Upper lobe of left lung (tissue), 6 donors: ENCODE data around the gene KMT2B. TPM values are rescaled to one million over a fixed set of nuclear protein-coding genes. Genes with fewer than 3 reads are reported as not detected.

Source experiments
- ATAC-seq, 2 donors: fragments of 200-7000 bp; cut with Tn5 transposase; one replicate each; pipeline ENCODE4 v1.9.1; 2022; ENCODE audit warnings: mild to moderate bottlenecking in 2 of 2, moderate library complexity in 2 of 2; ENCODE audit not compliant: low FRiP score in 2 of 2
- DNase-seq, 2 donors: peaks; one replicate each; pipeline ENCODE4 v3.0.0-alpha.2; 2019 to 2020
- H3K27ac ChIP-seq, 4 donors: fragments of 200-600 bp; sonication (generic); one replicate each; pipeline ENCODE4 v1.5.1; 2016 to 2019
- H3K27me3 ChIP-seq, 4 donors: fragments of 200-600 bp; sonication (generic); one replicate each; pipeline ENCODE4 v1.5.1; 2017 to 2019
- H3K36me3 ChIP-seq, 4 donors: fragments of 200-600 bp; sonication (generic); one replicate each; pipeline ENCODE4 v1.5.1; 2016 to 2019
- H3K4me1 ChIP-seq, 4 donors: fragments of 200-600 bp; sonication (generic); one replicate each; pipeline ENCODE4 v1.5.1; 2018 to 2019
- H3K4me3 ChIP-seq, 4 donors: fragments of 200-600 bp; sonication (generic); one replicate each; pipeline ENCODE4 v1.5.1; 2017 to 2019; ENCODE audit warnings: mild to moderate bottlenecking in 2 of 4, moderate library complexity in 1 of 4
- H3K9me3 ChIP-seq, 4 donors: fragments of 200-600 bp; sonication (generic); one replicate each; pipeline ENCODE4 v1.5.1; 2018 to 2019
- CTCF ChIP-seq, 6 experiments: fragments of 450-650 bp in 4 of 6; fragments of 200-600 bp in 2 of 6; sonication (generic) in 2 of 6; IDR thresholded peaks; one replicate each; pipeline ENCODE4 v1.5.1; 2016 to 2019; ENCODE audit warnings: antibody characterized with exemption in 6 of 6
- EP300 ChIP-seq, 4 donors: sonication (generic); formaldehyde crosslinking; IDR thresholded peaks; one replicate each; pipeline ENCODE4 v1.5.1; 2017; ENCODE audit warnings: antibody characterized with exemption in 4 of 4, control low read depth in 2 of 4
- POLR2A ChIP-seq, 4 donors: fragments of 450-650 bp; IDR thresholded peaks; one replicate each; pipeline ENCODE4 v1.5.1; 2016 to 2017; ENCODE audit warnings: antibody characterized with exemption in 4 of 4, mild to moderate bottlenecking in 2 of 4
- POLR2AphosphoS5 ChIP-seq, 2 donors: sonication (generic); formaldehyde crosslinking; IDR thresholded peaks; one replicate each; pipeline ENCODE4 v1.5.1; 2017; ENCODE audit warnings: antibody characterized with exemption in 2 of 2
- WGBS, 2 donors: methylation state at CpG; one replicate each; pipeline ENCODE4 v1.1.5; 2017 to 2018; 5-methylcytosine and 5-hydroxymethylcytosine counted together
- total RNA-seq, 6 donors: library from RNA; depleted of rRNA in 4 of 6; stranded (reverse); fragments of >200 nt in 4 of 6; gene quantifications; one replicate each; pipeline versions ENCODE4 v1.1.0 to v1.2.1, GENCODE V29; 2016 to 2021
- donor health status: DM: no; HTN: no; CAD: no; lungs with moderate emphysema.
- donor health status: DM: no; HTN: yes; CAD: no; lungs with severe emphysema.

The KMT2B gene
- total RNA-seq, 6 donors from 2014 or later, result 23.3 to 70.2 (median 37.3) TPM

GRCh38 chr19:35759697-35760096, 41.9 kb downstream of the KMT2B start:
- no peaks in the 10 kb centered on the region for H3K9me3 ChIP-seq
- no peak for ATAC-seq
- no peak for DNase-seq
- H3K27me3 ChIP-seq, result peaks cover 0 to 3% (median 1%) of the 10 kb centered on the region in 4 donors
- TF ChIP-seq POLR2A (IDR thresholded peaks at IDR 0.05) (no peak), POLR2AphosphoS5 (IDR thresholded peaks at IDR 0.05) (no peak), CTCF (IDR thresholded peaks at IDR 0.05) (no peak), EP300 (IDR thresholded peaks at IDR 0.05) (no peak)
- H3K4me1 ChIP-seq, result peaks cover 32 to 43% (median 34%) of the 10 kb centered on the region in 4 donors
- no peak overlapping the region for H3K27ac ChIP-seq
- 96 to 100% methylated on average over 1 to 2 of the region's 2 CpGs for WGBS, 2 donors
- peaks cover 0 to 30% (median 22%) of the 10 kb centered on the region in 4 donors for H3K36me3 ChIP-seq
- H3K4me3 ChIP-seq, result no peak overlapping the region

GRCh38 chr19:35760711-35761349, 43.0 kb downstream of the KMT2B start:
- 93 to 95% methylated on average over 4 of the region's 4 CpGs for WGBS, 2 donors
- Histone ChIP-seq H3K36me3 (peaks cover 0 to 40% (median 30%) of the 10 kb centered on the region in 4 donors), H3K27me3 (peaks cover 0 to 3% (median 0%) of the 10 kb centered on the region in 4 donors), H3K4me1 (peaks cover 27 to 33% (median 28%) of the 10 kb centered on the region in 4 donors), H3K9me3 (no peaks in the 10 kb centered on the region), H3K27ac (no peak overlapping the region), H3K4me3 (no peak overlapping the region)
- TF ChIP-seq POLR2AphosphoS5 (IDR thresholded peaks at IDR 0.05) (no peak), POLR2A (IDR thresholded peaks at IDR 0.05) (no peak), CTCF (IDR thresholded peaks at IDR 0.05) (no peak), EP300 (IDR thresholded peaks at IDR 0.05) (no peak)
- ATAC-seq (no peak), DNase-seq (no peak)

- H3K4me3 ChIP-seq, result no peak overlapping the region
- peaks cover 0 to 4% (median 0%) of the 10 kb centered on the region in 4 donors for H3K4me1 ChIP-seq
- H3K36me3 ChIP-seq, result peaks cover 0 to 65% (median 35%) of the 10 kb centered on the region in 4 donors
- no peaks in the 10 kb centered on the region for H3K27me3 ChIP-seq
- WGBS, 2 donors, result 94 to 95% methylated on average over 17 of the region's 17 CpGs
- H3K9me3 ChIP-seq, result no peaks in the 10 kb centered on the region
- ATAC-seq (no peak), DNase-seq (no peak)
- TF ChIP-seq EP300 (IDR thresholded peaks at IDR 0.05), result no peak
- no peak for TF ChIP-seq CTCF (IDR thresholded peaks at IDR 0.05)
- no peak for TF ChIP-seq POLR2AphosphoS5 (IDR thresholded peaks at IDR 0.05)
- TF ChIP-seq POLR2A (IDR thresholded peaks at IDR 0.05), result no peak
- H3K27ac ChIP-seq, result no peak overlapping the region
These were observed 46.9 kb downstream of the KMT2B start for GRCh38 chr19:35764432-35765315.

GRCh38 chr19:35766571-35767104, 48.8 kb downstream of the KMT2B start:
- ATAC-seq (peak in 1 of 2 donors; percentile 7), DNase-seq (no peak)
- WGBS, 2 donors, result 97 to 100% methylated on average over 2 to 10 of the region's 11 CpGs

More at GRCh38 chr19:35766571-35767104, 48.8 kb downstream of the KMT2B start:
- H3K9me3 ChIP-seq, result no peaks in the 10 kb centered on the region
- H3K36me3 ChIP-seq, result peaks cover 0 to 61% (median 34%) of the 10 kb centered on the region in 4 donors
- no peaks in the 10 kb centered on the region for H3K4me1 ChIP-seq
- H3K4me3 ChIP-seq, result no peak overlapping the region
- H3K27ac ChIP-seq, result no peak overlapping the region
- H3K27me3 ChIP-seq, result no peaks in the 10 kb centered on the region
- TF ChIP-seq CTCF (IDR thresholded peaks at IDR 0.05) (no peak), EP300 (IDR thresholded peaks at IDR 0.05) (no peak), POLR2A (IDR thresholded peaks at IDR 0.05) (no peak), POLR2AphosphoS5 (IDR thresholded peaks at IDR 0.05) (no peak)
